Measurements from ENCODE around the gene TRNT1. TPM values are rescaled to one million over a fixed set of nuclear protein-coding genes. Genes with fewer than 3 reads are reported as not detected.

The TRNT1 gene
- total RNA-seq, 1 experiment from 2014 or later: 24.6 TPM

GRCh38 chr3:3110749-3111361 is 15.9 kb upstream of the TRNT1 start:
- DNase-seq (ENCODE audit: low spot score): no peak

GRCh38 chr3:3113042-3113709 is 13.6 kb upstream of the TRNT1 start:
- DNase-seq (ENCODE audit: low spot score): no peak

- DNase-seq (ENCODE audit: low spot score): no peak
These were observed 9.1 kb upstream of the TRNT1 start for GRCh38 chr3:3117651-3118050.

- no peak for DNase-seq (ENCODE audit: low spot score)
These were observed 7.3 kb upstream of the TRNT1 start for GRCh38 chr3:3119393-3119851.

- DNase-seq (ENCODE audit: low spot score): no peak
These were observed 763 bp upstream of the TRNT1 start for GRCh38 chr3:3125977-3126376.

GRCh38 chr3:3127432-3128010 is 781 bp downstream of the TRNT1 start:
- DNase-seq (ENCODE audit: low spot score): peak; percentile 48

- no peak for DNase-seq (ENCODE audit: low spot score)
These were observed 2.8 kb downstream of the TRNT1 start for GRCh38 chr3:3129579-3129978.

GRCh38 chr3:3133500-3133899 is 6.8 kb downstream of the TRNT1 start:
- DNase-seq (ENCODE audit: low spot score): no peak

GRCh38 chr3:3134750-3135448 is 8.2 kb downstream of the TRNT1 start:
- DNase-seq (ENCODE audit: low spot score): no peak

GRCh38 chr3:3137526-3137925 is 10.8 kb downstream of the TRNT1 start:
- no peak for DNase-seq (ENCODE audit: low spot score)

- DNase-seq (ENCODE audit: low spot score): no peak
These were observed 15.2 kb downstream of the TRNT1 start for GRCh38 chr3:3141939-3142338.

GRCh38 chr3:3145831-3146230 is 19.1 kb downstream of the TRNT1 start:
- no peak for DNase-seq (ENCODE audit: low spot score)

GRCh38 chr3:3149560-3149959 is 22.8 kb downstream of the TRNT1 start:
- DNase-seq (ENCODE audit: low spot score): no peak

GRCh38 chr3:3151513-3151912 is 24.8 kb downstream of the TRNT1 start:
- DNase-seq (ENCODE audit: low spot score): no peak

- DNase-seq (ENCODE audit: low spot score): no peak
These were observed 28.3 kb downstream of the TRNT1 start for GRCh38 chr3:3154879-3155610.

GRCh38 chr3:3157484-3157883 is 30.7 kb downstream of the TRNT1 start:
- DNase-seq (ENCODE audit: low spot score): no peak

GRCh38 chr3:3160826-3161225 is 34.1 kb downstream of the TRNT1 start:
- no peak for DNase-seq (ENCODE audit: low spot score)

GRCh38 chr3:3165241-3165640 is 38.5 kb downstream of the TRNT1 start:
- DNase-seq (ENCODE audit: low spot score): no peak

GRCh38 chr3:3165650-3166049 is 38.9 kb downstream of the TRNT1 start:
- no peak for DNase-seq (ENCODE audit: low spot score)

- no peak for DNase-seq (ENCODE audit: low spot score)
These were observed 44.3 kb downstream of the TRNT1 start for GRCh38 chr3:3170998-3171397.

- no peak for DNase-seq (ENCODE audit: low spot score)
These were observed 45.9 kb downstream of the TRNT1 start for GRCh38 chr3:3172627-3173026.

All from HT-29 (cell line).